ENCODE data around the gene ATP11A. TPM values are rescaled to one million over a fixed set of nuclear protein-coding genes. Genes with fewer than 3 reads are reported as not detected.

The ATP11A gene
- total and polyA plus RNA-seq, 9 of the 15 experiments (the other 6 are each of a cell fraction or from before 2014, with no cell fraction given) = 0.38 to 34.2 (median 4.2) TPM

GRCh38 chr13:112879283-112879833 is 189.5 kb downstream of the ATP11A start:
- WGBS (ENCODE audit: insufficient coverage, low coverage, missing lambda C conversion rate) = 64% methylated on average over 6 of the region's 20 CpGs
- Histone ChIP-seq H4K20me1 (replicated peaks; ENCODE audit: control insufficient read depth, insufficient read depth, low read length) (no peaks in the 10 kb centered on the region), H3K9ac (ENCODE audit: insufficient read depth in 1 of 2, low read depth in 2 of 2, low read length in 2 of 2) (no peak overlapping the region), H3K4me1 (replicated peaks in 1 of 2; ENCODE audit: control insufficient read depth in 2 of 2, insufficient read depth in 2 of 2, low read length in 2 of 2) (peaks cover 0 to 2% of the 10 kb centered on the region in 2 experiments; a peak in 1 of 5 replicates), H3K4me2 (ENCODE audit: insufficient read depth, low read length) (no peak overlapping the region), H3K9me1 (ENCODE audit: control insufficient read depth, insufficient read depth, low read length) (no peaks in the 10 kb centered on the region), H3K27me3 (ENCODE audit: control insufficient read depth in 2 of 2, insufficient read depth in 2 of 2, low read length in 2 of 2) (no peaks in the 10 kb centered on the region), H2AFZ (ENCODE audit: low read depth, low read length) (no peak overlapping the region), H3K4me3 (no peak overlapping the region), H3K36me3 (ENCODE audit: control insufficient read depth, insufficient read depth, low read length) (peaks cover 28% of the 10 kb centered on the region; the same call in 1 of the 3 replicates), H3K9me3 (replicated peaks; ENCODE audit: control insufficient read depth, insufficient read depth, low read depth, low read length) (no peaks in the 10 kb centered on the region), H3K27ac (ENCODE audit: extremely low read depth, low read depth, low read length) (no peak overlapping the region), H3K79me2 (ENCODE audit: control insufficient read depth, insufficient read depth, low read length) (no peaks in the 10 kb centered on the region)
- DNase-seq (ENCODE audit: extremely low read depth in 1 of 4, low spot score in 3 of 4) (no peak), FAIRE-seq (no peak), ATAC-seq (no peak)
- no TSS peak for BruUV-seq (replicated peaks)
- CTCF ChIA-PET (ENCODE audit: low intra/inter-chr PET ratio) = no interaction called here
- in situ Hi-C loops (cut with MboI) = loop anchor here (10.0 kb wide), 1 partner anchor 235 kb away; no protein-coding TSS in a partner anchor
- no peak for TF ChIP-seq FOXJ2 (tag; IDR thresholded peaks at IDR 0.05)
- TF ChIP-seq CHCHD3 (CRISPR knock-in tag; IDR thresholded peaks at IDR 0.05) = no peak
- no peak for TF ChIP-seq POLR2B (IDR thresholded peaks at IDR 0.05; ENCODE audit: low read depth, partially characterized antibody)
- no peak for TF ChIP-seq SIN3A (IDR thresholded peaks at IDR 0.05; ENCODE audit: borderline replicate concordance in 2 of 2, control insufficient read depth in 1 of 2, low read depth in 2 of 2, low read length in 2 of 2)
- no peak for TF ChIP-seq PATZ1 (CRISPR knock-in tag; IDR thresholded peaks at IDR 0.05; ENCODE audit: borderline replicate concordance)
- TF ChIP-seq ARHGAP35 (IDR thresholded peaks at IDR 0.05; ENCODE audit: partially characterized antibody) = no peak
- POLR2A ChIA-PET = interaction anchor here (0.6 kb wide), 1 partner anchor 712 kb away, joined by 3 read pairs; no protein-coding TSS in a partner anchor
- intact Hi-C loops (cut with micrococcal nuclease) = no loop called here
